A549 (cell line): ENCODE measurements around the gene UTS2R. TPM values are rescaled to one million over a fixed set of nuclear protein-coding genes. Genes with fewer than 3 reads are reported as not detected.

ENCODE experiments used
- ATAC-seq, 2 experiments: fragments of 200-7000 bp in 1 of 2; fragments of >200 bp in 1 of 2; cut with Nextera tagmentation in 1 of 2; cut with Tn5 transposase in 1 of 2; 3 replicates each; pipeline versions ENCODE4 v1.8.0 to v1.9.1; 2018 to 2020; ENCODE audit warnings: mild to moderate bottlenecking in 1 of 2, moderate library complexity in 1 of 2
- CTCF ChIA-PET: fragments of 300-600 bp; sonication (Branson Sonifier 250); formaldehyde crosslinking; extraction: SDS; loops from one replicate; lab custom pipeline; 2021; ENCODE audit warnings: antibody characterized with exemption, inconsistent platforms; lab: Yijun Ruan, JAX
- POLR2A ChIA-PET: fragments of 350-600 bp; formaldehyde crosslinking; extraction: SDS; loops from one replicate; lab custom pipeline; 2021; ENCODE audit warnings: antibody characterized with exemption, inconsistent platforms; lab: Yijun Ruan, JAX
- DNase-seq, 2 experiments: peaks; one replicate each; pipeline versions ENCODE4 v3.0.0 to v3.0.0-alpha.2; 2011 to 2016; ENCODE audit warnings: low read depth in 1 of 2, low spot score in 1 of 2
- FAIRE-seq: peaks from 2 replicates; lab custom pipeline; 2011; peaks lifted over from hg19 to GRCh38; lab: Jason Lieb, UNC
- H3K27ac ChIP-seq, 2 experiments: fragments of >200 bp; sonication (Bioruptor Twin); formaldehyde crosslinking; 3 replicates each; pipeline ENCODE4 v1.5.1; 2016 to 2017
- H3K4me1 ChIP-seq: fragments of >200 bp; sonication (Bioruptor Twin); formaldehyde crosslinking; 3 replicates; pipeline ENCODE4 v1.6.1; 2016
- H3K4me2 ChIP-seq: fragments of >200 bp; sonication (Bioruptor Twin); formaldehyde crosslinking; 3 replicates; pipeline ENCODE4 v1.6.1; 2016
- H3K4me3 ChIP-seq: fragments of >200 bp; sonication (Bioruptor Twin); formaldehyde crosslinking; 3 replicates; pipeline ENCODE4 v1.5.1; 2016
- H3K9me3 ChIP-seq: fragments of >200 bp; sonication (Bioruptor Twin); formaldehyde crosslinking; 3 replicates; pipeline ENCODE4 v1.6.1; 2016
- CBX8 ChIP-seq: fragments of 200-600 bp; sonication (generic); IDR thresholded peaks from 2 replicates; pipeline ENCODE4 v1.6.1; 2016
- FOSB ChIP-seq: fragments of 250-450 bp; sonication (Bioruptor Pico); IDR thresholded peaks from 2 replicates; pipeline ENCODE4 v1.5.0; 2020; ENCODE audit warnings: mild to moderate bottlenecking, moderate library complexity
- FOSL2 ChIP-seq, 2 experiments: fragments of 450-650 bp in 1 of 2; fragments of >200 bp in 1 of 2; sonication (Bioruptor Twin) in 1 of 2; formaldehyde crosslinking; IDR thresholded peaks; 2 replicates each; pipeline versions ENCODE4 v1.5.0 to v1.6.1; 2016 to 2020; ENCODE audit warnings: mild to moderate bottlenecking in 1 of 2, moderate library complexity in 1 of 2
- KDM1A ChIP-seq: fragments of 200-600 bp; sonication (generic); IDR thresholded peaks from 2 replicates; pipeline ENCODE4 v1.6.1; 2016; ENCODE audit warnings: low read depth, mild to moderate bottlenecking
- MAFK ChIP-seq: fragments of 450-650 bp; IDR thresholded peaks from 2 replicates; pipeline ENCODE4 v1.6.1; 2014; ENCODE audit not compliant: partially characterized antibody
- MAZ ChIP-seq: fragments of 150-350 bp; IDR thresholded peaks from 2 replicates; pipeline ENCODE4 v1.6.1; 2014; ENCODE audit warnings: antibody characterized with exemption, low read depth, low read length, borderline replicate concordance
- NPAS2 ChIP-seq: fragments of 250-450 bp; sonication (Bioruptor Pico); IDR thresholded peaks from 2 replicates; pipeline ENCODE4 v1.8.0; 2022; ENCODE audit warnings: mild to moderate bottlenecking, moderate library complexity, borderline replicate concordance
- POLR2AphosphoS2 ChIP-seq: conservative IDR thresholded peaks from 2 replicates; pipeline ENCODE4 v1.6.1; 2012; ENCODE audit warnings: low read length, improper control_type of control experiment, inconsistent platforms
- RNF2 ChIP-seq: fragments of 200-600 bp; sonication (generic); IDR thresholded peaks from 2 replicates; pipeline ENCODE4 v1.6.1; 2016; ENCODE audit warnings: low read depth, mild to moderate bottlenecking, antibody characterized with exemption, moderate library complexity, borderline replicate concordance
- ZC3H11A ChIP-seq: fragments of 450-650 bp; IDR thresholded peaks from 2 replicates; pipeline ENCODE4 v1.6.1; 2014; ENCODE audit warnings: antibody characterized with exemption, mild to moderate bottlenecking
- WGBS: methylation state at CpG from one replicate; pipeline ENCODE4 v1.1.6; 2017; ENCODE audit errors: missing lambda C conversion rate; 5-methylcytosine and 5-hydroxymethylcytosine counted together
- polyA plus RNA-seq, 4 experiments: library from polyadenylated mRNA; depleted of rRNA in 3 of 4; stranded (reverse); fragments of >200 nt; fragmentation: RNase III in 1 of 4; extraction: RNeasy Plus Mini Kit Qiagen cat#74134 plus additional on column Dnase treatment in 1 of 4; gene quantifications; 2 replicates in 3 of 4; 3 replicates in 1 of 4; pipeline ENCODE4 v1.2.3, GENCODE V29; 2011 to 2017
- TF ChIP-seq, protein P1 (sequence below): IDR thresholded peaks from 2 replicates; pipeline ENCODE4 v1.6.1; 2012
- TF ChIP-seq, protein P2 (sequence below): IDR thresholded peaks from 2 replicates; pipeline ENCODE4 v1.6.1; 2012
- TF ChIP-seq, protein P3 (sequence below): IDR thresholded peaks from 2 replicates; pipeline ENCODE4 v1.6.1; 2012; ENCODE audit warnings: low read depth, borderline replicate concordance

UTS2R gene
- polyA plus RNA-seq, 2 of the 4 experiments (the other 2 are of a cell fraction): not detected

DNA sequence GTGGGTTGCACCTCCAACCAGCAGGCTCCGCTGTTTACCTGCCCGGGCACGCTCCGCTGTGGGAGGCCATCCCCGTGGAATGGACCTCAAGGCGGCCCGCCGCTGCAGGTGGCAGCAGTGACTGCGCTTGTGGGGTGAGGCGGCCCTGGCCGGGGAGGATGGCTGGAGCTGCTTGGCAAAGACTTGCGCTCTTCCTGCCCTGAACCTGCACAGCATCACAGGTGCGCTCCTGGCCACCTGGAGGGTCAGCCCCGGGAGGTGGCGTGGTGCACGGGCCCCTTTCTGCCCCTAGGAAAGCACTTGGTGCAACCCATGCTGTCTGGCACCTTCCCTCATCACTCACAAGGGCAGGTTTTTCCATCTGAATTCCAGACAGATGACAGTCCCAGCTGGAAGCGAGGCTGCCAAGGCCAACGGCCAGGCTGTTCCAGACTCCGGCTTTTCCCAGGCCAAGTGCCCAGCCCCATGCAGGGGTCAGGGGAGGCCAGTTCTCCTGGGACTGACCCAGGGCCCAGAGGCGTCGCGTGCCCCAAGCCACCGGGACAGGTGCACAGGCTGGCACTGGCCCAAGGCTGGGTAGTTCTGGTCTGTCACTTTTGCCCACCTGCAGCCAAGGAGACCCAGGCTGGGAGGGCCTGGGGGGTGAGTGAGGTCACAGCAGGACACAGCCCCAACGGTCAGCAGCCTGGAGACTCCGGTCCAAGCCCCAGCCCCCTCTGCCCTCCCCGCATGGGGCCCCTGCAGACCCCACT lies 13.3 kb downstream of the UTS2R start:
- FAIRE-seq (no peak), ATAC-seq (peak; percentile 31 to 63; a peak in 5 of 6 replicates), DNase-seq (peak; percentile 60 to 65)
- TF ChIP-seq, protein P1, sequence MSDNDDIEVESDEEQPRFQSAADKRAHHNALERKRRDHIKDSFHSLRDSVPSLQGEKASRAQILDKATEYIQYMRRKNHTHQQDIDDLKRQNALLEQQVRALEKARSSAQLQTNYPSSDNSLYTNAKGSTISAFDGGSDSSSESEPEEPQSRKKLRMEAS: peak; percentile 68
- TF ChIP-seq, protein P2, sequence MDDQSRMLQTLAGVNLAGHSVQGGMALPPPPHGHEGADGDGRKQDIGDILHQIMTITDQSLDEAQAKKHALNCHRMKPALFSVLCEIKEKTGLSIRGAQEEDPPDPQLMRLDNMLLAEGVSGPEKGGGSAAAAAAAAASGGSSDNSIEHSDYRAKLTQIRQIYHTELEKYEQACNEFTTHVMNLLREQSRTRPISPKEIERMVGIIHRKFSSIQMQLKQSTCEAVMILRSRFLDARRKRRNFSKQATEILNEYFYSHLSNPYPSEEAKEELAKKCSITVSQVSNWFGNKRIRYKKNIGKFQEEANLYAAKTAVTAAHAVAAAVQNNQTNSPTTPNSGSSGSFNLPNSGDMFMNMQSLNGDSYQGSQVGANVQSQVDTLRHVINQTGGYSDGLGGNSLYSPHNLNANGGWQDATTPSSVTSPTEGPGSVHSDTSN: peak; percentile 13; the same call in 1 of the 2 replicates
- no peak for TF ChIP-seq FOSB (CRISPR knock-in tag)
- no peak for TF ChIP-seq KDM1A
- TF ChIP-seq FOSL2 (IDR thresholded peaks at IDR 0.05): no peak
- peak; percentile 41; the same call in 1 of the 2 replicates for TF ChIP-seq FOSL2 (CRISPR knock-in tag; IDR thresholded peaks at IDR 0.05)
- TF ChIP-seq, protein P3, sequence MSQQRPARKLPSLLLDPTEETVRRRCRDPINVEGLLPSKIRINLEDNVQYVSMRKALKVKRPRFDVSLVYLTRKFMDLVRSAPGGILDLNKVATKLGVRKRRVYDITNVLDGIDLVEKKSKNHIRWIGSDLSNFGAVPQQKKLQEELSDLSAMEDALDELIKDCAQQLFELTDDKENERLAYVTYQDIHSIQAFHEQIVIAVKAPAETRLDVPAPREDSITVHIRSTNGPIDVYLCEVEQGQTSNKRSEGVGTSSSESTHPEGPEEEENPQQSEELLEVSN: 0 out of 2 replicates have a peak, but pooled peaks have one; percentile 40
- no peak for TF ChIP-seq MAZ
- 41% methylated on average over 15 of the region's 26 CpGs for WGBS
- peaks cover 29% of the 10 kb centered on the region for H3K4me1 ChIP-seq
- H3K9me3 ChIP-seq: no peaks in the 10 kb centered on the region
- H3K4me3 ChIP-seq: no peak overlapping the region
- ChIA-PET CTCF (interaction anchor here (0.9 to 3.3 kb wide), 9 partner anchors 9 to 148 kb away, joined by 3 to 9 read pairs (median 5); no protein-coding TSS in a partner anchor), POLR2A (no interaction called here)
- H3K27ac ChIP-seq: peak overlapping the region; percentile 43 to 71; a peak in 4 of 6 replicates
- peak overlapping the region; percentile 59 for H3K4me2 ChIP-seq

DNA sequence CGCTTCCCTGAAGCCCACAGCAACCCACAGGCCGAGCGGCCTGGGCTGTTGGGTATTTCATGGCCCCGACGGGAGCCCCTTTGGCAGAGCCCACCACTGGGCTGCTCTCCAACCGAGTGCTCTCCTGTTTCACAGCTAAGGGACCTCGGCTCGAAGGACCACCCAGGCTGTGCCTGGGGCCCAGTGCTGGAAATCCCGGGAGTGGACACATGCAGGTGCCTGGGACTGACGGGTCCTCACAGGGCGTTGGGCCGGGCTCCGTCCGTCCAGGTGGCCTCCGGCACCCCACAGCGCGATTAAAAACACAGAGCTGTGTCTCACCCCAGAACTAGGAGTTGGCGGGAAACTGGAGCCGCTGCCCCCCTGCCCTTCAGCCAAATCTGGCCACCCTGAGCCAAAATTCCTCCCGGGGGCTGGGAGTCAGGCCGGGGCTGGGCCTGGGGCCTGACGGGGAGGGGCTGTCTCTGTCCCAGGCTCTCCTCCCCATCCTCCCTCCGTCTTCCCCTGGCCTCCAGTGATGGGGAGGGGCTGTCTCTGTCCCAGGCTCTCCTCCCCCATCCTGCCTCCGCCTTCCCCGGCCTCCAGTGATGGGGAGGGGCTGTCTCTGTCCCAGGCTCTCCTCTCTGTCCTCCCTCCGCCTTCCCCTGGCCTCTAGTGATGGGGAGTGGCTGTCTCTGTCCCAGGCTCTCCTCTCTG lies 14.1 kb downstream of the UTS2R start:
- Histone ChIP-seq H3K9me3 (no peaks in the 10 kb centered on the region), H3K4me3 (no peak overlapping the region), H3K4me1 (peaks cover 29% of the 10 kb centered on the region)
- no peak for DNase-seq
- ChIA-PET CTCF (interaction anchor here (0.9 to 3.3 kb wide), 7 partner anchors 10 to 149 kb away, joined by 3 to 9 read pairs (median 5); no protein-coding TSS in a partner anchor), POLR2A (no interaction called here)
- TF ChIP-seq MAFK (no peak), POLR2AphosphoS2 (no peak), CBX8 (no peak), RNF2 (no peak), NPAS2 (no peak)
- TF ChIP-seq, all 56 proteins: peak for 0
- no peak for ATAC-seq
- peak overlapping the region; percentile 43 to 71; a peak in 4 of 6 replicates for H3K27ac ChIP-seq
- peak overlapping the region; percentile 59 for H3K4me2 ChIP-seq
- WGBS: 78% methylated on average over 22 of the region's 26 CpGs
- no peak for FAIRE-seq

DNA sequence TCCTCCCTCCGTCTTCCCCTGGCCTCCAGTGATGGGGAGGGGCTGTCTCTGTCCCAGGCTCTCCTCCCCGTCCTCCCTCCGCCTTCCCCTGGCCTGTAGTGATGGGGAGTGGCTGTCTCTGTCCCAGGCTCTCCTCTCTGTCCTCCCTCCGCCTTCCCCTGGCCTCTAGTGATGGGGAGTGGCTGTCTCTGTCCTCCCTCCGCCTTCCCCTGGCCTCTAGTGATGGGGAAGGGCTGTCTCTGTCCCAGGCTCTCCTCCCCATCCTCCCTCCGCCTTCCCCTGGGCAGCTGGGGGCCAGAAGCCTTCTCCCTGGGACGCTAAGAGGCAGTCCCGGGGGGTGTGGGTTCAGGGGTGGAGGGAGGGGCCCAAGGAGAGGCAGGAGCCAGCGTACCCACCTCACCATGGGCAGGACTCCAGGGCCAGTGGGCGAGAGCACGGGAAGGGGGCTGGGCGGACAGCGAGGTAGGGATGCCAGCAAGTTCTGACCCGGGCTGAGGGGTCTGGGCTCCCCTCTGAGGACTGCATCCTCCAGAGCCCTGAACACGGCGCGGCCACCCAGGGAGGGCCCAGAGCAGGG lies 14.8 kb downstream of the UTS2R start:
- H3K9me3 ChIP-seq: no peaks in the 10 kb centered on the region
- WGBS: 72% methylated on average over 12 of the region's 17 CpGs
- no peak overlapping the region for H3K4me2 ChIP-seq
- DNase-seq (no peak), FAIRE-seq (no peak), ATAC-seq (peak in 1 of 2 experiments; percentile 12; a peak in 3 of 6 replicates)
- ChIA-PET POLR2A (no interaction called here), CTCF (interaction anchor here (0.9 to 2.2 kb wide), 3 partner anchors 11 to 150 kb away, joined by 3 to 7 read pairs (median 5); no protein-coding TSS in a partner anchor)
- H3K4me3 ChIP-seq: no peak overlapping the region
- peak overlapping the region in 1 of 2 experiments; percentile 3; a peak in 2 of 6 replicates for H3K27ac ChIP-seq
- no peak for TF ChIP-seq ZC3H11A
- H3K4me1 ChIP-seq: peaks cover 24% of the 10 kb centered on the region
